Panc1 (cell line): ENCODE data around the gene MED8. TPM values are rescaled to one million over a fixed set of nuclear protein-coding genes. Genes with fewer than 3 reads are reported as not detected.

ENCODE experiments used
- ATAC-seq: fragments of 200-7000 bp; cut with Tn5 transposase; 2 replicates; pipeline ENCODE4 v1.9.1; 2020; ENCODE audit warnings: mild to moderate bottlenecking, moderate library complexity
- BruUV-seq: library from RNA; stranded (reverse); fragments of 400-500 nt; replicated peaks from 2 replicates; lab custom pipeline; 2021; lab: Mats Ljungman, UMichigan
- CTCF ChIA-PET: fragments of 300-600 bp; sonication (Branson Sonifier 250); formaldehyde crosslinking; loops from one replicate; lab custom pipeline; 2022; ENCODE audit warnings: antibody characterized with exemption; lab: Charles Lee
- POLR2A ChIA-PET: fragments of 300-600 bp; sonication (Branson Sonifier 250); formaldehyde crosslinking; loops from one replicate; lab custom pipeline; 2022; ENCODE audit warnings: antibody characterized with exemption; lab: Charles Lee
- DNase-seq: peaks from one replicate; pipeline ENCODE4 v3.0.0-alpha.2; 2010; ENCODE audit warnings: low read depth, low spot score
- H3K27ac ChIP-seq: 2 replicates; pipeline ENCODE4 v1.5.1; 2011; ENCODE audit warnings: mild to moderate bottlenecking, low read length, inconsistent platforms
- H3K27me3 ChIP-seq: fragments of 200-500 bp; sonication (Bioruptor generic); 2 replicates; pipeline ENCODE4 v1.6.0; 2014; ENCODE audit warnings: low read length, inconsistent platforms; ENCODE audit not compliant: control insufficient read depth, insufficient read depth
- H3K36me3 ChIP-seq: fragments of 200-500 bp; sonication (Bioruptor generic); 2 replicates; pipeline ENCODE4 v1.5.1; 2014; ENCODE audit warnings: inconsistent platforms, mild to moderate bottlenecking, low read length, moderate library complexity; ENCODE audit not compliant: control insufficient read depth, insufficient read depth
- H3K4me1 ChIP-seq: 2 replicates; pipeline ENCODE4 v1.5.1; 2011; ENCODE audit warnings: inconsistent platforms, mild to moderate bottlenecking, low read length, moderate library complexity; ENCODE audit not compliant: control insufficient read depth, insufficient read depth
- H3K4me3 ChIP-seq, 2 experiments: 2 replicates each; pipeline ENCODE4 v1.5.1; 2011 to 2012; ENCODE audit warnings: low read depth in 2 of 2, low read length in 2 of 2, mild to moderate bottlenecking in 2 of 2, inconsistent platforms in 1 of 2, moderate library complexity in 1 of 2
- H3K9me3 ChIP-seq: fragments of 200-500 bp; sonication (Bioruptor generic); 2 replicates; pipeline ENCODE4 v1.5.1; 2014; ENCODE audit warnings: low read depth, mild to moderate bottlenecking, inconsistent platforms, low read length, moderate library complexity; ENCODE audit not compliant: control insufficient read depth, insufficient read depth
- POLR2AphosphoS5 ChIP-seq: IDR thresholded peaks from 2 replicates; pipeline ENCODE4 v1.6.1; 2012; ENCODE audit warnings: mild to moderate bottlenecking, low read depth, low read length, moderate library complexity
- SIN3A ChIP-seq: IDR thresholded peaks from 2 replicates; pipeline ENCODE4 v1.6.1; 2012; ENCODE audit warnings: low read depth, mild to moderate bottlenecking, low read length, moderate library complexity, borderline replicate concordance; ENCODE audit not compliant: insufficient read depth
- TCF7L2 ChIP-seq: IDR thresholded peaks from 2 replicates; pipeline ENCODE4 v1.6.1; 2011; ENCODE audit warnings: mild to moderate bottlenecking, low read depth, low read length, inconsistent platforms
- in situ Hi-C: cut with HindIII; loops from 2 replicates; pipeline ENCODE4 v1.10.0; 2016; ENCODE audit warnings: low sequenced_read_pairs, low pct_unique_long_range_greater_than_20kb
- intact Hi-C: fragments of 100-400 bp; cut with micrococcal nuclease; formaldehyde crosslinking; loops from one replicate; pipeline ENCODE4 v1.10.0; 2022; ENCODE audit not compliant: unreplicated experiment
- total RNA-seq: library from RNA; stranded (reverse); gene quantifications from one replicate; pipeline ENCODE4 v1.2.1, GENCODE V29; 2021; ENCODE audit not compliant: unreplicated experiment
- TF ChIP-seq, protein P1 (sequence below), 2 experiments: IDR thresholded peaks; 2 replicates each; pipeline ENCODE4 v1.6.1; 2011 to 2012; ENCODE audit warnings: low read depth in 2 of 2, control low read depth in 1 of 2, low read length in 1 of 2, mild to moderate bottlenecking in 1 of 2, moderate library complexity in 1 of 2; ENCODE audit not compliant: insufficient read depth in 1 of 2
- TF ChIP-seq, protein P2 (sequence below): fragments of 450-650 bp; IDR thresholded peaks from 2 replicates; pipeline ENCODE4 v1.5.1; 2017; ENCODE audit warnings: mild to moderate bottlenecking

Gene MED8
- total RNA-seq, 1 experiment from 2014 or later, result 50.8 TPM

DNA sequence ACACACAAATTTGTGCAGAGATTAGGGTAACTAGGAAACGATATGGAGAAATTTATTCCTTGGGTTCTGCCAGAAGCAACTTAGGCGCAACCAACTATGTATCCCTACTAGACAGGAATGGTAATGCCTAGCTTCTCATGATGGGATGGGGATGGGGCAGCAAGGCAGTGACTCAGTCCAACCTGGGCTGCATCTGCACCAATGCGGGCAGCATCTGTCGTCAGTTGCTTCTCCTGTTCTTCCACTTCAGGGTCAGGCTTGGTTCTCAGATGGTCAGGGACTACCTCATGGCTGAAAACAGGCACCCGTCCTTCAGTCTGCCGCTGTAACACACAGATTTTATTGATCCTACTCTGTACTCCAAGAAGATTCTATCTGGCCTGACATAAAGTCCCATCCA, 2.9 kb downstream of the MED8 start:
- H3K27me3 ChIP-seq, result no peaks in the 10 kb centered on the region
- DNase-seq (no peak), ATAC-seq (no peak)
- BruUV-seq, result no TSS peak
- H3K9me3 ChIP-seq, result no peaks in the 10 kb centered on the region
- ChIA-PET CTCF (no interaction called here), POLR2A (no interaction called here)
- H3K36me3 ChIP-seq, result peaks cover 33% of the 10 kb centered on the region
- no peak overlapping the region for H3K4me3 ChIP-seq
- no peak for TF ChIP-seq TCF7L2
- TF ChIP-seq, protein P1, sequence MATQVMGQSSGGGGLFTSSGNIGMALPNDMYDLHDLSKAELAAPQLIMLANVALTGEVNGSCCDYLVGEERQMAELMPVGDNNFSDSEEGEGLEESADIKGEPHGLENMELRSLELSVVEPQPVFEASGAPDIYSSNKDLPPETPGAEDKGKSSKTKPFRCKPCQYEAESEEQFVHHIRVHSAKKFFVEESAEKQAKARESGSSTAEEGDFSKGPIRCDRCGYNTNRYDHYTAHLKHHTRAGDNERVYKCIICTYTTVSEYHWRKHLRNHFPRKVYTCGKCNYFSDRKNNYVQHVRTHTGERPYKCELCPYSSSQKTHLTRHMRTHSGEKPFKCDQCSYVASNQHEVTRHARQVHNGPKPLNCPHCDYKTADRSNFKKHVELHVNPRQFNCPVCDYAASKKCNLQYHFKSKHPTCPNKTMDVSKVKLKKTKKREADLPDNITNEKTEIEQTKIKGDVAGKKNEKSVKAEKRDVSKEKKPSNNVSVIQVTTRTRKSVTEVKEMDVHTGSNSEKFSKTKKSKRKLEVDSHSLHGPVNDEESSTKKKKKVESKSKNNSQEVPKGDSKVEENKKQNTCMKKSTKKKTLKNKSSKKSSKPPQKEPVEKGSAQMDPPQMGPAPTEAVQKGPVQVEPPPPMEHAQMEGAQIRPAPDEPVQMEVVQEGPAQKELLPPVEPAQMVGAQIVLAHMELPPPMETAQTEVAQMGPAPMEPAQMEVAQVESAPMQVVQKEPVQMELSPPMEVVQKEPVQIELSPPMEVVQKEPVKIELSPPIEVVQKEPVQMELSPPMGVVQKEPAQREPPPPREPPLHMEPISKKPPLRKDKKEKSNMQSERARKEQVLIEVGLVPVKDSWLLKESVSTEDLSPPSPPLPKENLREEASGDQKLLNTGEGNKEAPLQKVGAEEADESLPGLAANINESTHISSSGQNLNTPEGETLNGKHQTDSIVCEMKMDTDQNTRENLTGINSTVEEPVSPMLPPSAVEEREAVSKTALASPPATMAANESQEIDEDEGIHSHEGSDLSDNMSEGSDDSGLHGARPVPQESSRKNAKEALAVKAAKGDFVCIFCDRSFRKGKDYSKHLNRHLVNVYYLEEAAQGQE (IDR thresholded peaks at IDR 0.05; ENCODE audit: insufficient read depth in 1 of 2, low read depth in 2 of 2, low read length in 1 of 2), result no peak
- no peak for TF ChIP-seq POLR2AphosphoS5
- TF ChIP-seq, protein P2, sequence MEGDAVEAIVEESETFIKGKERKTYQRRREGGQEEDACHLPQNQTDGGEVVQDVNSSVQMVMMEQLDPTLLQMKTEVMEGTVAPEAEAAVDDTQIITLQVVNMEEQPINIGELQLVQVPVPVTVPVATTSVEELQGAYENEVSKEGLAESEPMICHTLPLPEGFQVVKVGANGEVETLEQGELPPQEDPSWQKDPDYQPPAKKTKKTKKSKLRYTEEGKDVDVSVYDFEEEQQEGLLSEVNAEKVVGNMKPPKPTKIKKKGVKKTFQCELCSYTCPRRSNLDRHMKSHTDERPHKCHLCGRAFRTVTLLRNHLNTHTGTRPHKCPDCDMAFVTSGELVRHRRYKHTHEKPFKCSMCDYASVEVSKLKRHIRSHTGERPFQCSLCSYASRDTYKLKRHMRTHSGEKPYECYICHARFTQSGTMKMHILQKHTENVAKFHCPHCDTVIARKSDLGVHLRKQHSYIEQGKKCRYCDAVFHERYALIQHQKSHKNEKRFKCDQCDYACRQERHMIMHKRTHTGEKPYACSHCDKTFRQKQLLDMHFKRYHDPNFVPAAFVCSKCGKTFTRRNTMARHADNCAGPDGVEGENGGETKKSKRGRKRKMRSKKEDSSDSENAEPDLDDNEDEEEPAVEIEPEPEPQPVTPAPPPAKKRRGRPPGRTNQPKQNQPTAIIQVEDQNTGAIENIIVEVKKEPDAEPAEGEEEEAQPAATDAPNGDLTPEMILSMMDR, result no peak
- TF ChIP-seq SIN3A, result no peak
- no peak overlapping the region for H3K27ac ChIP-seq
- in situ Hi-C loops, result no loop called here
- intact Hi-C loops, result no loop called here
- peaks cover 14% of the 10 kb centered on the region for H3K4me1 ChIP-seq

DNA sequence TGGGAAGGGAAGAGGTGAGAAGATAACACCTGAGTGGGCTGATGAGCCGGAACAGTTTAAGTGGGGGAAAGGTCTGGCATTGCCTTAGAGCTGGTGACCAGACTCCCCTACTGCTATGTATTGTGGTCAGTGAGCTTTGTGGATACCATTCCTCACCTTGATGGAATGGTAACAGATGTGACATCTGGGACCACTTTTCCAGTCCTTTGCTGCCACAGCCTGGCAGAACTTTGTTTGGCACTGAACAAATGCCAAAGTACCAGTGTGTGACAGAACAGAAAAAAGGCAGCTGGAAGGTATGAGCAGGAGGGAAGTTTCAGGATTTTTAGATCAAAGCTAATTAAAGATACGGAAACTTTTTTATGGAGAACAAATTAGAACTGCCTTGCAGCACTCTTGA, 6.2 kb downstream of the MED8 start:
- no peaks in the 10 kb centered on the region for H3K27me3 ChIP-seq
- no peak overlapping the region for H3K27ac ChIP-seq
- no peak overlapping the region for H3K4me3 ChIP-seq
- no TSS peak for BruUV-seq
- ChIA-PET CTCF (no interaction called here), POLR2A (no interaction called here)
- ATAC-seq, result 0 out of 2 replicates have a peak, but pooled peaks have one; percentile 55
- in situ Hi-C loops (no loop called here), intact Hi-C loops (no loop called here)
- H3K9me3 ChIP-seq, result no peaks in the 10 kb centered on the region
- TF ChIP-seq, protein P2, result peak; percentile 21
- TF ChIP-seq TCF7L2, result no peak
- peaks cover 28% of the 10 kb centered on the region for H3K36me3 ChIP-seq
- H3K4me1 ChIP-seq, result peaks cover 6% of the 10 kb centered on the region
- no peak for DNase-seq
